GM21529 (cell line): ENCODE data around the gene ASCC1.
"Not testable (repeated sequence)": the region's sequence is repeated elsewhere in the genome, so short reads cannot be mapped to it uniquely, and the experiment has no call there.

Experiments
- ATAC-seq: cut with Tn5 transposase; IDR thresholded peaks from one replicate; pipeline ENCODE4 v1.9.1; 2021; ENCODE audit not compliant: unreplicated experiment

Gene ASCC1

DNA sequence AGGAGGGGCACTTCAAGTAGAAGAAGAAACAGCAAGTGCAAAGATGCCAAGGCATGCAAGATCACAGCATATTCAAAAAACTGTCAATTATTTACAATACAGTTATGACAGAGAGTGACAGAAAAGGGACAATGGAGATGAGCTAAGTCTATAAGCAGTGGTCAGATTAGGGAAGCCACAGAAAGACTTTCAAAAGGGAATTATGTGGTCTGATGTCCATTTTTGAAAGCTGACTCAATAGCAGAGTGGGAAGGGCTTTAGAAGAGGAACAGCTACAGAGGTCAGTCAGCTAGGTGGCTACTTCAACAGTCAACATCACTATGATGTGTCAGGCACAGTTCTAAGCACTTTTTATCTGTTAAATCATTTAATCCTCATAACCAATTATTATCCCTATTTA lies 82.6 kb downstream of the ASCC1 start:
- ATAC-seq, result peak; percentile 80

DNA sequence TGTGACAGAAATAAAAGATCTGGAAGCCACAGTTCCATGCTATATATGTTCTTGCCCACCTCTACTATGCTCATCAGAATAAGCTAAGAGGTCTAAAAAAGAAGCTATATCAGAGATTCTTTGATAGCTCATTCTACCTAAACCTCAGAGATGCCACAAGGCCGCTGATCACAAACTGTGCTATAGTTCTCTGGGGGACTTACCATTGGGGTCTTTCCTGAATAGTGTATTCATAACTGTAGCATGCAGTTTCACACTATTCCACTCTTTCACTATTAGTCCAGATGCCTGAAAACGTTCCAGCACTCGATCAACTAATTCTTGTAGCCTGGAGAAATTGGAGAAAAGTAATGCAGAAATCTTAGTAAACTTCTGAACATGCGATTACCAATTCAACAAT lies 83.2 kb downstream of the ASCC1 start:
- no peak for ATAC-seq

DNA sequence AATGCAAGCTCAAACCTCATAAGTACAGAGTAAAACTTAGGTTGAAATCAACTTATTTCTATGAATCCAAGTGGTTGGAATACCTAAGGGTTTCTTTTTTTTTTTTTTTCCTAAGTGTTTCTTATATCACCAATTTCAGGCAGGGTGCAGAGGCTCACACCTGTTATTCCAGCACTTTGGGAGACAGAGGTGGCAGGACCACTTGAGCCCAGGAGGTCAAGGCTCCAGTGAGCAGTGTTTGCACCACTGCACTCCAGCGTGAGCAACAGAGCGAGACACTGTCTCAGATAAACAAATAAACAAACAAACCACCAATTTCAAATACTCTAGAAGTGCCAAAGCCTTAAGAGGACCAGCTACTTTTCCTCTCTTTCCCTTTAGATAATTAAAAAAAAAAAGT lies 88.5 kb downstream of the ASCC1 start:
- ATAC-seq, result no peak

DNA sequence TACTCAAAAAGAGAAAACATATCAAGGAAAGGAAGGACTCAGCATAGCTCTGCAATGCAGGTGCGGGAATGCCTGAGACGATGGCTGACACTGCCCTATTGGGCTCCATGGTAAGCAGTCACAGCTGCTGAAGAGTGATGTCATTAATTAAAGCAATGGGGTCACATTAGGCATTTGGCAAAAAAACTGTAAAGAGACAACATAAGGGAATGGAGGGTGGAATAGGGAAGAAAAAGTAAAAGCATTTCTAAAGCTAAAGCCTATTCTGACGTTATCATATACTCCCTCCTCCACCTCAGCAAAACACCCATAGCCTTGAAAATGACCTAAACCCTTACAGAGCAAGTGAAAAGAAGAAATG lies 89.2 kb downstream of the ASCC1 start:
- ATAC-seq, result no peak

DNA sequence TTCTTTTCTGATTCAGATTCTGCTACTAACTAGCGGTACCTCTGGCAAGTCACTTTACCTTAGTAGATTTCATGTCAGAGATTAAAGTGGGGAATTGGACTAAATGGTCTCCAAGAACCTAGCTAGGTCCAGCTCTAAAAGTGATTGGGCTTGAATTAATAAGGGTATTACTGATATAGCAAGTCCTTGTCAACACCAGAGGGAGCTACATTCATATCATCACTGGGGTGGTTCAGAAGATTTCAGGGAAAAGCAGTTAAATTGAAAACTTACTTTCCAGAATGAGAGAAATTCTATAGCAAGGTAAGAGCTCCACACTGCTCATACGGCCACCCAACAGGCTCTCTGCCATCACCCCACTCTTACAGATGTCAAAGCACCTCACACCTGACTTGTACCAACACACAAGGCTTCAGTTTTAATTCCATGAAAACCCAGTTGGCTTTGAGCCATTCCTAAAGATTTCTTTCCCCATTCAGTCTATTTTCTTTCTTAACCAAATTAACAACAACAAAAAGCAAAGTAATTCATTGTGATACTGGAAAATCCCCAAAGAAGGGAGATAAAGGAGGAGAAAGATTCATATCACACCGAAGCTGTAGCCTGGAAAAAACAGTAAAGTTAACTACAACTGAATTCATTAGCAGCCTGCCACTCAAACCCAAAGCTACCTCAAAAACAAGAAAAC lies 89.7 kb downstream of the ASCC1 start:
- ATAC-seq, result no peak

DNA sequence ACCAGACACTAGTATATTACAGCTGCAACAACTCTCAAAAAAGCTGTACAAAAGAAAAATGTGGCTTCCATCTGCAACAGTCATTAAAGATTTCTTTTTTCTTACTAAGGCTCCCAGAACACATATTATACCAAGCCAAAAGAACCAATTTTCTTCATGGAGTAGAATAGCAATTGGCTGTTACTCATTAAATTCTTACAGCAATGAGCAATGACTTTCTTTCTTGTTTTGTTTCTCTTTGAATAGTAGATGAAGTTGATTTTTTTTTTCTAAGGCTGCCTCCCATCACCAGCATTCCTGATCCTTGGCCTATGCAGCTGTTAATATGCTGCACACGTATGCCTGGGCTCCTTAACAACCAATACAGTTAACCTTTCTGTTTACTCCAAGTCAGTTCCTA lies 91.1 kb downstream of the ASCC1 start:
- ATAC-seq, result no peak

DNA sequence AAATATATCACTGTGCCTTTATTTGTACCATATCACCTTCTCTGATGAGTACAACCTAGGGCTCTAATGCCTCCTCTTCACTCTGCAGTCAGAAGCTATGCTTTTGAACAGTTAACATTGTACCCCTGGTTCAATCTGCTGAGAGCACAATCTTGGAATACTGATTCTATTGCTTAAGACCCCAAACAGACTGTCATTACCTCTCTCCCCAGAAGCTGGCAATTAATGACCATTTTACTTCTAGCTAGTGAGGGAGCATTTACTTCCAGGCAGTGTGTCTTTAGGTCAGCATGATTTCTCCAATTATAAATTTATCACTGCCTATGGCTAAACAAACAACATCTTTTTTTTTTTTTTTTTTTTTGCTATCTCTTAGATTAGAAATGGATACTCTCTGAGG lies 91.7 kb downstream of the ASCC1 start:
- no peak for ATAC-seq

DNA sequence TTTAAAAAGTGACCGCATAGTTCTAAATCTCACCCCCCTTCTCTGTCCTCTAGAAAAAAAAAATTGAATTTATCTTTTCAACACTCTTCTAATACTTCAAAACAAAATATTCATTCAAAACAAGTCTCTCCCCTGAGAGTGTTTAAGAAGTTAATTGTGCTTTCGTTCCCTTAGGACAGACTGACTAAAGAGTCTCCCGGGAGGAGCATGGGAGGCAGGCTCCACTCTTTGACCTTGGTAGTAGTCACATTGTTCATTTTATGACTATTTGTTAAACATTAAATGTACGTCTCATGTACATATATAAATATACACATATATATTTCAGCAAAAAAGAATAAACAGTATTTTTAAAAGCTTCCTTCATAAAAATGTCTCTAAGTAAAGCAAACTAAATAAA lies 92.5 kb downstream of the ASCC1 start:
- no peak for ATAC-seq

DNA sequence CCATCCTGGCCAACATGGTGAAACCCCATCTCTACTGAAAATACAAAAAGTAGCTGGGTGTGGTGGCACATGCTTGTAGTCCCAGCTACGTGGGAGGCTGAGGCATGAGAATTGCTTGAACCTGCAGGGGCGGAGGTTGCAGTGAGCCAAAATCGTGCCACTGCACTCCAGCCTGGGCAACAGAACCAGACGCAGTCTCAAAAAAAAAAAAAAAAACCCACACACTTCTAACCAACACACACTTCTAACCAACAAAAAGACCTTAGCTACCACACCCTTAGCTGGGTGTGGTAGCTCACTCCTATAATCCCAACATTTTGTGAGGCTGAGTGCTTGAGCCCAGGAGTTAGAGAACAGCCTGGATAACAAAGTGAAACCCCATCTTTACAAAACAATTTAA lies 93.9 kb downstream of the ASCC1 start:
- no peak for ATAC-seq

DNA sequence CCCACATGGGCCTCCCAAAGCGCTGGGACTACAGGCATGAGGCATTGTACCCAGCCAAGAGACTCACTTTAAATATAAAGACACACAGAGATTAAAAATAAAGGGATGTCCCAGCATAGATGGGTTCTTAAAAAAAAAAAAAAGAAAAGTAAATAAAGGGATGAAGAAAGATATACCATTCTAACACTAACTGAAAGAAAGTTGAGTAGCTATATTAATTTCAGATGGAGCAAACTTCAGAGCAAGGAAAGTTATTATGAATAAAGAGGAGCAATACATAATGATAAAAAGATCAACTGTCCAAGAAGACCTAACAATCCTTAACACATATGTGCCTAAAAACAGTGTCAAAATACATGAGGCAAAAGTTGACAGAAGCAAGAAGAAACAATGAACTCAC lies 94.7 kb downstream of the ASCC1 start:
- no peak for ATAC-seq

DNA sequence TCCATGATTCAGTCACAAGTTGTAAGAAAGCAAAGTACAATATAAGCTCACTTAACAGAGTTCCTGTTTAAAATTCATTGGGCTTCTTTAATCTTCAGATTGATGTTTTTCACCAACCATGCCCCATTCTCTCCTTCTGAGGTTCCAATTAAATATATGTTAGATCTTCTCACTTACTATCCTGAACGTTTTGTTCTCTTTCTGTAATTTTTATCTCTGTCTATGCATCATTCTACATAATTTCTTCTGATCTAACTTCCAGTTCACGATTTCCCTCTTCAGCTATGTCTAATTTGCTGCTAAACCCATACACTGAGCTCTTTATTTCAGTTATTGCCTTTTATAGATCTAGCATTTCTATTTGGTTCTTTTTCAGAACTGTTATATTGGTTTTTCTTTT lies 99.7 kb downstream of the ASCC1 start:
- no peak for ATAC-seq

DNA sequence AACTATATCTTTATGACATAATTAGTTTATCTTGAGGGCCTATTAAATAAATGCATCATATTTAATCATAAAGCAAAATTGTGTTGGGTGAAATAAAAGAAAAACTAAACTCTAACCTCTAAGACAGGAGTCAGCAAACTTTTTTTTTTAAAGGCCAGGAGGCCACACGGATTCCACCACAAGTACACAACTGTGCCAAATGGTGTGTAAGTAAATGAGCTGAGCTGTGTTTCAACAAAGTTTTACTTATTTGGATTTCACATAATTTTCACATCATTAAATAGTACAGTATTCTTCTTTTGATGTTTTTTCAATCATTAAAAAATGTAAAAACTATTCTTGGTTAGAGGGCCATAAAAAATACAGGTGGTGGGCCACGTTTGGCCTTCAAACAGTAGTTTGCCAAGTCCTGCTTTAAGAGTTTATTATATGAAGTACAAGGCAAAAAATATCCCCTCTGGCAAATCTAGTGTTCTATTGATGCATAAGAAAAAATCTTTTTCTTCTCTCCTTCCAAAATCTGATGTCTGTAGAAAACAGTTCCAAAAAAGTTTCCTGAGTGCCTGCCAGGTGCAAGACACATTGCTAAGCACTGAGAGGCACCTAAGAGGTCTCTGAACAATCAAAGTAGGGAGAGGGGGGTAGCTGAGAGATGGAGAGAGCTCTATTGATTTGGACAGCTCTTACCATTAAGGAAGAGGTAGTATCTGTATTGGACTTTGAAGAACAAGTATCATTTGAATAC lies 101.2 kb downstream of the ASCC1 start:
- ATAC-seq, result no peak

DNA sequence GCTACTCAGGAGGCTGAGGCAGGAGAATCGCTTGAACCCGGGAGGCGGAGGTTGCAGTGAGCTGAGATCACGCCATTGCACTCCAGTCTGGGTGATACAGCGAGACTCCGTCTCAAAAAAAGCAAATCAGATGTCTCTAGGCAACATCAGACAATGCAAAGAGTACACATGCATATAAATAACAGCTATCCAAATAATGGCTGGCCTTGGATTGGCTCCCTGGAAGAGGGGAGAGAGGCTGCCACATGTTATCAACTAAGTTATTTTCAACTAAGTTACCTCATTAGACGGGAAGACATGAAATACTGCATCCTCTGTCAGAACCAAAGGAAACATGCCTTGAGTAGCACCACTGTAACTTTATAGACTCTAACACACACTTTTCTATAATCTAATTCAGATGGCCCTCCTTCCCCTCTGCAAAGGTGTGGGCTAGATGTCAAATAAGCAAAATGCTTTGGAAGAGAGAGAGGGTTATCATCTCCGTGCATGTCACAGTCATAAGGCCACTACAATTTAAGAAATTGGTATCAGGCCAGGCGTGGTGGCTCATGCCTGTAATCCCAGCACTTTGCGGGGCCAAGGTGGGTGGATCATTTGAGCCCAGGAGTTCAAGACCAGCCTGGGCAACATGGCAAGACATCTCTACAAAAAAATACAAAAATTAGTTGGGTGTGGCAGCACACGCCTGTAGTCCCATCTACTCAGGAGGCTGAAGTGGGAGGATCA lies 105.2 kb downstream of the ASCC1 start:
- ATAC-seq, result no peak

DNA sequence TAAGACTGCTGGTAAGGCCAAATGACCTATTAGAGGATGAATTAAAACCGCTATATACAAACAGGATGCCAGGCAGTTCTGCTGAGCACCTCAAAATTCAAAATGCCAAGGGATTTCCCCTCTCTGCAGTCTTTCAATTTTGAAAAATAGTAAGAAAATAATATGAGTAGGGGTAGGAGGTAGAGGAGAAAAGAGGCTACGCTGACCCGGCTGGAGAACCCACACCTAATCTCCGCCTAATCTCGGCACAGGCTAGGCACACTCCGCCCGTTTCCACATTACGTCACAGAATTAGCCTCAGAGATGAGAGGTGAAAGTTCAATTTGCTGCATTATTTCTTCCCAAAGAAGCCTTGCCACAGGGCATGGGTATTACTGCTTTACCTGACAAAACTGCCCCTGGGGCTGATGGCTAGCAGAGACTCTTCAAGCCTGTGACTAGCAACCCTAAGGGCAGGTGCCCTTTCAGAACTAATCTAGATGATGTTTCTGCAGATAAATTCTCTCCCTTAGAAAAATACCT lies 106.4 kb downstream of the ASCC1 start:
- ATAC-seq, result no peak

DNA sequence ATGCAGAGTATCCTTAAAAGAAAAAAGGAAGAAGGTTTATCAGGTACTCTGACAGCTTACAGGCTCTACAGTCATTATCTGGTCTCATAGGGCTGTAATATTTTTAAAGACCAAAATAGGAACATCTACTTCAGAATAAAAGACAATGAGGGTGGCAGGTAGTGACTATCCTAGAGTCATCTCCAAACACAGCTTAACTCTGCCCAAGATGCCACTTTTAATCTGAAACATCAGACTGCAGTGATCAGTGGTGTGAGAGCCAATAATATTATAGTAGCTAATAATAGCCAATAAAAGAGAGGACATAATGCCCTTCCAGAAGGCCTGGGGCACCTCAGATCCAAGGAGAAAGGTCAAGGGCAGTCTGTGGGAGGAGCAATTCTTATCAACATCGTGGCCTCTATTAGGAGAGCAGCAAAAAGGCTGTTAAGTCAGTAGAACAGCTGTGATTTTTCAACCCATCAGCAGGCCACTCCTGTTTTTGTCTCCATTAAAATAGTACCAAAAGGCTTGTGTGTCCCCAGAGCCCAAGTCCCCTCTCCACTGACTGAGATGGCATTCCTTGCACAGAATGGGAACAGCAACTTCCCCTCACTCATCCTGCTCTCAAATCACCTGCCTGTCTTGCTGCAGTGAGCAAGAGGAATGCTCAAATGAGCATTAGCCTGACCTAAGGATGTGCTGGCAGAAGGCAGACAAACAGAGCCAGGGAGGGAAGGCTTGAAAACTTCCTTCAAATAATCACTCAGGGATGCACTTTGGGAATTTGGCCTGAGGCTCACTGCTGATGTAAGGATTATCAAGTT lies 107.0 kb downstream of the ASCC1 start:
- ATAC-seq, result no peak

DNA sequence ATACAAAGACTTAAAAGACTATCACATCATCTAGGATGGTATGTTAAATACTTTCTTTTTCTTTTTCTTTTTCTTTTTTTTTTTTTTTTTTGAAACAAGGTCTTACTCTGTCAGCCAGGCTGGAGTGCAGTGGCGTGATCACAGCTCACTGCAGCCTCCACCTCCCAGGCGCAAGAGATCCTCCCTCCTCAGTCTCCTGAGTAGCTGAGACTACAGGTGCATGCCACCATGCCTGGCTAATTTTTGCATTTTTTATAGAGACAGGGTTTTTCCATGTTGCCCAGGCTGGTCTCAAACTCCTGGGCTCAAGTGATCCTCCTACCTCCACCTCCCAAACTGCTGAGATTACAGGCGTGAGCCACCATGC lies 108.1 kb downstream of the ASCC1 start:
- not testable (repeated sequence) for ATAC-seq

DNA sequence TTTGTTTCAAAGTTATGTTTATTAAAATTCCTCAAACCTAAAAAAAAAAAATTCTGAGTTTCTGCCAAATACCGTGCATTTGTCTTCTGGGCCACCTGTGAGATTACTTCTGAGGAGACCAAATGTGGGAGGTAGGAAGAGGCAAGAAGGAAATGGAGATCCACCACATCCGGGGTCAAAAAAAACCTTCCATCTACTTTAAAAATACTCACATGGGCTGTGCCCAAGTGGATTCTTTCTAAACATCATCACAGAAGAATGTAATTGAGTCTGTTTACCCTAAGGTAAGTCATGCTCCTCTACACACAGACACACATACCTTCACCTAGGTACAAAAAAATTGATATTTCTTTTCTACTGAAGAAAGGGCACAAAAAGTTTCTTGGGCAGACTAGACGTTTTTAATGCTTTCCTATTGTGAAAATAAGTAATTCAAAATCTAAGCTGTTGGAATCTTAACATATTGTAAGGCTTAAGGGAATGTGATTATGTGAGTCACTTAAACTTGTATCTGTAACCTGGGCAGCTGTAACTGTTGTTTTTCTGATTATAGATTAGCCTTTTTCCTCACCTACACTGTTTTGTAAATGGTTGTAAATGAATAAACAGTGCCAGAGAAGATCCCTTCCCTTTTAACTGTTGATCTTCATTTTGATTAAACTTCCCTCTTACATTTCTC lies 108.6 kb downstream of the ASCC1 start:
- ATAC-seq, result no peak

DNA sequence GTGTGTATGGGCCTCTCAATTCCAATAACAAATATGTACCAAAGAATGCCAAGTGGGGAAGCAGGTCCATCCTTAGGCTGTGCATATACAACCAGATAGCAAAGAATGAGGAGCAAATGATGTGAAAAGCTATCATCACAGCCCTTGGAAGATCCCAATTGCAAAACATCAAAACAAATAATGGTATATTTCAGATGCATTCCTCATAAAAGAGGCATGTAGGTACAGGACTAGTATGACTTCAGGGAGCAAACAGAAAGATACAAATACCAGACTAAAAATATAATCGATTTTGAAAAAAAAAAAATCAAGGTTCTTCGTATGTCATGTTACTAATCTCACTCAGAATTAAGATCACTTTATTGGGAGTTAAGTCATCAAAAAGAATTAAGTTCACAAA lies 109.2 kb downstream of the ASCC1 start:
- no peak for ATAC-seq

DNA sequence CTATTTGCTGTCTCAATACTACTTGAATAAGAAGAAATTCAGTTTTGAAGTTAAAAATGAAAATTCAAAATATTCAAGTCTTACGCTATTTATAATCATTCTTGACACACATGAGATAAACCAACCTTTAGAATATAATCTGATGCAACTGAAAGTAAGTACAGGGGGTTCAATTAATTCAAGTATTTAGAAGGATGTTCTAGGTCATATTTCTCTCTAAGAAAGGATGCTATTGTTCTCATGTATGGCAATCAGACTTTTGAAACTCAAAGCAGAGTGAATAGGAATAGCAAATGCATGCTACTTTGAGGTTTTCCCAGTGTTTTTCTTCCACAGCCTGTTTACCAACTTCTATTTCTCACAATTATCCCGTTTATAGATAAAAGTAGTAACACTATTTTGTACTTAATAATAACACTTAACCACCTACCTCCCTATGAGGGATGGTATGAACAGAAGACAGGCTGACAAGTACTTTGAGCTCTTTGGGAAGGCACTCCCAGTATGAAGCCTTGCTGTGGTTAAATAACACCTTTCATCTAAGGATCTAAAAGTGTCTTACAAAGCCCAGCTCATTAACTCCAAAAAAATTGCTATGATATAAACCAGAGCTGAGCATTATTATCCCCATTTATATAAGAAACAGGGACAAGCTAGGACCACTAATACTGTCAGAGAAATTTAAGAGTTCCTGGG lies 109.8 kb downstream of the ASCC1 start:
- ATAC-seq, result no peak

DNA sequence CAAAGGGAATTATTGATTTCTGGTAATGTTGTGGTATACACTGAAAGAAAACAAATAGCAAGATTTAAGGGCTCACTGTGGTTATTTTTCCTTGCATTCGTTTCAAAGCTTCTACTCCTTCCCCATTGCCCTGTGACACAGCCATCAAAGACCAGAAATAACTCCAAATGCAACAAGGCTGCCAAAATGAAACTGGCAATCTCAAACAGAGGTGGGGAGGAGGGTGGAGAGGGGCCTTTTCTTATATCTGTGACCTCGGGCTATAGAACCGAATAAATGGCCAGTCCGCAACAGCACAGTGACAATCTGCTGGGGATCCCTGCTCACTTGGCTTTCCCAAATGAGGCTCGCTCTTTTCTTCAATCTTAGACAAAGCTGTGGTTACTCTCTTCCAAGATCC lies 110.4 kb downstream of the ASCC1 start:
- ATAC-seq, result no peak
